Activated CD4-positive, alpha-beta T cell treated with anti-CD3 and anti-CD28 coated beads for 36 hours (primary cell): ENCODE data around the gene SLC23A1. TPM values are rescaled to one million over a fixed set of nuclear protein-coding genes. Genes with fewer than 3 reads are reported as not detected.
"Not testable (repeated sequence)": the region's sequence is repeated elsewhere in the genome, so short reads cannot be mapped to it uniquely, and the experiment has no call there.

ENCODE experiments used
- ATAC-seq: fragments of 200-7000 bp; cut with Tn5 transposase; one replicate; pipeline ENCODE4 v1.10.0; 2021; ENCODE audit warnings: mild to moderate bottlenecking, moderate library complexity
- CTCF ChIA-PET: fragments of 350-600 bp; sonication (Branson Sonifier 250); formaldehyde crosslinking; loops from one replicate; lab custom pipeline; 2021; ENCODE audit warnings: antibody characterized with exemption; lab: Charles Lee
- POLR2A ChIA-PET: fragments of 350-600 bp; sonication (Branson Sonifier 250); formaldehyde crosslinking; loops from one replicate; lab custom pipeline; 2021; ENCODE audit warnings: antibody characterized with exemption, inconsistent platforms; lab: Charles Lee
- DNase-seq: peaks from one replicate; pipeline ENCODE4 v3.0.0-alpha.2; 2020
- H3K27ac Mint-ChIP-seq: one replicate; pipeline ENCODE4 v1.8.0; 2021; ENCODE audit warnings: mixed read lengths
- H3K27me3 Mint-ChIP-seq: one replicate; pipeline ENCODE4 v1.8.0; 2021; ENCODE audit warnings: mixed read lengths
- H3K36me3 Mint-ChIP-seq: one replicate; pipeline ENCODE4 v1.8.0; 2021; ENCODE audit warnings: low read depth, mixed read lengths
- H3K4me1 Mint-ChIP-seq: one replicate; pipeline ENCODE4 v1.8.0; 2021; ENCODE audit warnings: mixed read lengths
- H3K4me3 Mint-ChIP-seq: one replicate; pipeline ENCODE4 v1.8.0; 2021; ENCODE audit warnings: mild to moderate bottlenecking, moderate library complexity, mixed read lengths
- H3K9me3 Mint-ChIP-seq: one replicate; pipeline ENCODE4 v1.8.0; 2021; ENCODE audit warnings: low read depth, mixed read lengths
- intact Hi-C, 2 experiments: fragments of 100-400 bp; cut with DNase I in 1 of 2; cut with micrococcal nuclease in 1 of 2; formaldehyde crosslinking; loops; one replicate each; pipeline versions ENCODE4 v1.14.2 to v1.15.1; 2022 to 2024; cut with DNase I, micrococcal nuclease
- total RNA-seq, 2 experiments: library from RNA; stranded (reverse); gene quantifications; one replicate each; pipeline ENCODE4 v1.2.3, GENCODE V29; 2021

Gene SLC23A1
- total RNA-seq, 2 experiments from 2014 or later = 0.43 to 0.53 TPM

DNA sequence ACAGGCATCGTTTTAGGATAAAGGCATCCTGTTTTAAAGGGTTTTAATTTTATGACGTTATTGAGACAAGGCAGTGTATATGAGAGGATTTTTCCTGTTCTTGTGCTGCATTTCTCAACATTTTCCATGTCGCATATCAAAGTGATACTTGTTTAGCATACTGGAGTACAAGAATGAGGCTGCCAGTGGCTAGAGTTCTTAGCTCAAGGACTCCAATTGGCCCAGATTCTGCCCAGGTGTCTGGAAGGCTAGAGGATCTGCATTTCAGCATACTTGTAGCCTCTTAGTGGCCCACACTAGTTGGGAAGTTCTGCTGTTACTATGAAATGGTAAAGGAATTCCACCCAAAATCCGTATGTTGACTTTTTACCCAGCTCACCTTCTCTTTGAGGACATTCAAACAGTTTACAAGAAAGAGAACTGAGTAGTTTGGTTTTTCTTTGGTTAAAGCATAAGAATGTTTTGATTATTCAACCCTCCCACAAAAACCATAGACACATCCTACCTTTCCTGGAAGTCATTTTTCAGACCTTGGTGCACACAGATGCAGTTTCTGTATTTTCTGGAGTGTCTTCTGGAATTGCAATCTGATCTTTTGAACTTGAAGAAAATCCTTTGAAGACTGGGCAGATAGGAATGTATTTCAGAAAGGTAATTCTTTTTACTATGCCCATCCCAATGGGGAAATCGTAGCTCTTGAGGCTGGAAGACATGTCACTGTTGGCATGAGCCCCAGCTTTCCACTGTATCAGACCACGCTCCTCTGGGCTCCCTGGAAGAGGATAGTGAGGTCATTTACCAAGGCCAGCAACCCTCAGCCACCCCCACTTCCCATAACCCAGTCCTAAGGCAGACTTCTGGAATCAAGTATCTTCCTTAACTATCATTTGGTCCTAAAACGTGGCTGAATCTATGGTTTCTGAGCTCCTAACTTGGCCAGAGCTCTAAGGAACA, 11.3 kb downstream of the SLC23A1 start:
- H3K9me3 Mint-ChIP-seq = no peaks in the 10 kb centered on the region
- H3K27ac Mint-ChIP-seq = peak overlapping the region; percentile 64
- H3K27me3 Mint-ChIP-seq = no peaks in the 10 kb centered on the region
- ChIA-PET POLR2A (interaction anchor here (0.6 kb wide), 1 partner anchor 38 kb away, joined by 7 read pairs; no protein-coding TSS in a partner anchor), CTCF (interaction anchor here (0.6 to 2.2 kb wide), 3 partner anchors 17 to 49 kb away, joined by 3 to 8 read pairs (median 4); partner anchors contain the start of gene MZB1)
- peaks cover 16% of the 10 kb centered on the region for H3K36me3 Mint-ChIP-seq
- intact Hi-C loops = no loop called here
- no peak overlapping the region for H3K4me3 Mint-ChIP-seq
- peaks cover 12% of the 10 kb centered on the region for H3K4me1 Mint-ChIP-seq
- ATAC-seq = peak; percentile 52
- DNase-seq = no peak

DNA sequence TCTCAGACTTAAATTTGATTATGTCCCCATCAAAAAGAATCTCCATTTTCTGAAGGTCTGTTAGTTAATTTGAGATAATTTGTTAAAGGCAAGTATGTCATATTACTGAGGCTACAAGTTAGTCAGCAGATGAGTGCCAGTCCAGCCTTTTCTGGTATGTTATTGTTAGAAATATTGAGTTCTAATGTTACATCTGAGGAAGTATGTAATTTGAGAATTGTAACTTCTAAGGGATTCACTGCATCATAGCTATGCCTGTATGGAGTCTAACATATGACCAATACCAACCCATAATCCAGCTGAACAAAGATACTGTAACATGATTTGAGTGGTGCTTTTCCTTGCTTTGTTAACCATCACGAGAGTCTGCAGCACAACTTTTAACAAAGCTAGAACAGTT, 13.9 kb downstream of the SLC23A1 start:
- Mint-ChIP-seq H3K27me3 (no peaks in the 10 kb centered on the region), H3K4me1 (peaks cover 12% of the 10 kb centered on the region), H3K36me3 (peaks cover 32% of the 10 kb centered on the region), H3K27ac (no peak overlapping the region), H3K9me3 (no peaks in the 10 kb centered on the region), H3K4me3 (no peak overlapping the region)
- POLR2A ChIA-PET = no interaction called here
- CTCF ChIA-PET = interaction anchor here (0.6 to 1.1 kb wide), 3 partner anchors 22 to 665 kb away, joined by 3 to 4 read pairs (median 3); no protein-coding TSS in a partner anchor
- intact Hi-C loops = loop anchor here in 1 of 2 experiments (10.0 kb wide), 1 partner anchor 544 kb away; no protein-coding TSS in a partner anchor
- DNase-seq (no peak), ATAC-seq (no peak)

DNA sequence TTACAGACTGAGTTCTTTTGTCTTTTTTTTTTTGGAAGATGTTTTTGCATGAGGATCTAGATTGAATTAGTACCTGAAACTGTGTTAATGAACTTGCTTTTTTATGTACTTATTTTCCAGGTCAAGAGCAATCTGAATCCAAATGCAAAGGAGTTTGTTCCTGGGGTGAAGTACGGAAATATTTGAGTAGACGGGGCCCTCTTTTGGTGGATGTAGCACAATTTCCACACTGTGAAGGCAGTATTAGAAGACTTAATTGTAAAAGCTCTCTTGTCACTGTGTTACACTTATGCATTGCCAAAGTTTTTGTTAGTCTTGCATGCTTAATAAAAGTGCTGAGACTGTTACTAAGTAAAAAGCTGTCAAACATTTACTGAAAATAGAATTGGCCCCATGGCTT, 14.5 kb downstream of the SLC23A1 start:
- ChIA-PET CTCF (interaction anchor here (0.6 to 1.1 kb wide), 3 partner anchors 23 to 137 kb away, joined by 3 to 4 read pairs (median 4); no protein-coding TSS in a partner anchor), POLR2A (interaction anchor here (0.6 kb wide), 1 partner anchor 71 kb away, joined by 4 read pairs; no protein-coding TSS in a partner anchor)
- no peak for ATAC-seq
- no peaks in the 10 kb centered on the region for H3K9me3 Mint-ChIP-seq
- no peak overlapping the region for H3K4me3 Mint-ChIP-seq
- H3K27me3 Mint-ChIP-seq = no peaks in the 10 kb centered on the region
- no peak for DNase-seq
- peaks cover 38% of the 10 kb centered on the region for H3K36me3 Mint-ChIP-seq
- no peak overlapping the region for H3K27ac Mint-ChIP-seq
- intact Hi-C loops = loop anchor here in 1 of 2 experiments (10.0 kb wide), 1 partner anchor 544 kb away; no protein-coding TSS in a partner anchor
- peaks cover 17% of the 10 kb centered on the region for H3K4me1 Mint-ChIP-seq

DNA sequence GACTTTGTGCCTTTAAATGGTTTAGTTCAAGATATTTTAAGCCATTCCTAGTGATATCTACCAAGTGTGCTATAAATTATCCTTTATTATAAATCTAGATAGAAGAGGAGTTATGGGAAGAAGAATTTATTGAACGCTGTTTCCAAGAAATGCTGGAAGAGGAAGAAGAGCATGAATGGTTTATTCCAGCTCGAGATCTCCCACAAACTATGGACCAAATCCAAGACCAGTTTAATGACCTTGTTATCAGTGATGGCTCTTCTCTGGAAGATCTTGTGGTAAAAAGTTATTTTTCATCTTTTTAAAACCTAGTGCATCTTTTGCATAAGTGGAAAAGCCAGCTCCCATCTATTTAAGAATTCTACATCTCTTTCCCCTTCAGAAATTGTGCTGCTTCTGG, 18.6 kb downstream of the SLC23A1 start:
- no peak for ATAC-seq
- Mint-ChIP-seq H3K36me3 (peaks cover 33% of the 10 kb centered on the region), H3K27me3 (no peaks in the 10 kb centered on the region), H3K4me3 (no peak overlapping the region), H3K4me1 (peaks cover 13% of the 10 kb centered on the region), H3K9me3 (no peaks in the 10 kb centered on the region), H3K27ac (peak overlapping the region; percentile 29)
- intact Hi-C loops = loop anchor here in 1 of 2 experiments (10.0 kb wide), 1 partner anchor 540 kb away; no protein-coding TSS in a partner anchor
- ChIA-PET CTCF (interaction anchor here (0.8 to 2.1 kb wide), 3 partner anchors 9 to 38 kb away, joined by 3 to 10 read pairs (median 3); partner anchors contain the start of gene PAIP2), POLR2A (no interaction called here)
- DNase-seq = no peak

DNA sequence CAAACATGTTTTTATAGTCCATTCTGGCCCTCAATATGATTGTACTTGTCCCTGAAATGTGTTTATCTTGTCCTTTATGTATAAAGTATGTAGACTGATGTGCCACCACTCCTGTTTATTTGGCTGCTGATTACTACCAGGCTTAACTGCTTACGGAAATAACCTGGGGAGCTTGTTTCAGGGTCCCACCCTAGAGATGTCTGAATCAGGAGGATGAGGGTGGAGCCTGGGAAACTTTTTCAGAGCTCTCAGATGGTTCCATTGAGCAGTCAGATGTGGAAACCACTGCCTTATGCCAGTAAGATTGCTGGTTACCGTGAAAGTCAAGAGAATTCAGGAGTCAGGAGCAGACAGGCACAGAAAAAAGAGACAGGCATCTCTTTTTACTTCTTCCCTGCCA, 19.2 kb downstream of the SLC23A1 start:
- intact Hi-C loops = loop anchor here in 1 of 2 experiments (10.0 kb wide), 1 partner anchor 539 kb away; no protein-coding TSS in a partner anchor
- peak; percentile 42 for ATAC-seq
- no peak for DNase-seq
- Mint-ChIP-seq H3K4me1 (peaks cover 13% of the 10 kb centered on the region), H3K27me3 (no peaks in the 10 kb centered on the region), H3K27ac (peak overlapping the region; percentile 29), H3K9me3 (no peaks in the 10 kb centered on the region), H3K36me3 (peaks cover 33% of the 10 kb centered on the region), H3K4me3 (no peak overlapping the region)
- ChIA-PET CTCF (interaction anchor here (1.3 to 2.1 kb wide), 2 partner anchors 22 to 38 kb away, joined by 3 to 10 read pairs; partner anchors contain the start of gene PAIP2), POLR2A (interaction anchor here (0.6 kb wide), 1 partner anchor 27 kb away, joined by 5 read pairs; no protein-coding TSS in a partner anchor)

DNA sequence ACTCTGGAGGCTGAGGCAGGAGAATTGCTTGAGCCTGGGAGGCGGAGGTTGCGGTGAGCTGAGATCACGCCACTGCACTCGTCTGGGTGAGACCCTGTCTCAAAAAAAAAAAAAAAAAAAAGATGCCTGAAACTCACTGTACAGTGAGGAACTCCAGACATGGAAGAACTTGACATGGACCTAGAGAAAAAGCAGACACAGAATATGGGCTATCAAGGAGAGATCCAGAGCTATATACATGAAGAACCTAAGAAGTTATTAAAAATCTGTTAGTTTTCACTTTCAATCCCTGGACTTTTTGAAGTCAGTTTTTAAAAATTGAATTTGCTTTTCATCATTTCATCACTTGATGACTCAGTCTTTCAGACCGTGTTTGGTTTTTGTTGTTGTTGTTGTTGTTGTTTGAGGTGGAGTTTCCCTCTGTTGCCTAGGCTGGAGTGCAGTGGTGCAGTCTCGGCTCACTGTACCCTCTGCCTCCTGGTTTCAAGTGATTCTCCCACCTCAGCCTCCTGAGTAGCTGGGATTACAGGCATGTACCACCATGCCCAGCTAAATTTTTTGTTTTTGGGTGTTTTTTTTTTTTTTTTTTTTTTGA, 21.2 kb downstream of the SLC23A1 start:
- no peaks in the 10 kb centered on the region for H3K9me3 Mint-ChIP-seq
- POLR2A ChIA-PET = no interaction called here
- H3K27ac Mint-ChIP-seq = no peak overlapping the region
- DNase-seq (no peak), ATAC-seq (no peak)
- H3K4me1 Mint-ChIP-seq = peaks cover 20% of the 10 kb centered on the region
- peaks cover 35% of the 10 kb centered on the region for H3K36me3 Mint-ChIP-seq
- CTCF ChIA-PET = interaction anchor here (1.0 kb wide), 2 partner anchors 11 to 28 kb away, joined by 3 read pairs; no protein-coding TSS in a partner anchor
- no peak overlapping the region for H3K4me3 Mint-ChIP-seq
- no peaks in the 10 kb centered on the region for H3K27me3 Mint-ChIP-seq
- intact Hi-C loops = loop anchor here in 1 of 2 experiments (10.0 kb wide), 1 partner anchor 537 kb away; no protein-coding TSS in a partner anchor

DNA sequence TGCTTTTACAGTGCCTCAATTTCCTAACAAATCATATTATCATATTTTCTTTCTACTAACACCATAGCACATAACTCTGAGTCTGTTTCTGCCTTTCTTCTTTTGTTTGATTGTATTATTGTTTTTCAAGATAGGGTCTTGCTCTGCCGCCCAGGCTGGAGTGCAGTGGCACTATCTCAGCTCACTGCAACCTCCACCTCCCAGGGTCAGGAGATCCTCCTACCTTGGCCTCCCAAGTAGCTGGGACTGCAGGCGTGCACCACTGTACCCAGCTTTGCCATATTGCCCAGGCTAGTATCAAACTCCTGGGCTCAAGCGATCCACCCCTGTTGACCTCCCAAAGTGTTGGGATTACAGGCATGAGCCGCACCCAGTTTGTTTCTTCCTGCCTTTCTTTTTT, 22.7 kb downstream of the SLC23A1 start:
- intact Hi-C loops = loop anchor here in 1 of 2 experiments (10.0 kb wide), 1 partner anchor 536 kb away; no protein-coding TSS in a partner anchor
- CTCF ChIA-PET = no interaction called here
- Mint-ChIP-seq H3K4me1 (peaks cover 24% of the 10 kb centered on the region), H3K27me3 (no peaks in the 10 kb centered on the region), H3K36me3 (peaks cover 25% of the 10 kb centered on the region), H3K4me3 (no peak overlapping the region), H3K9me3 (no peaks in the 10 kb centered on the region), H3K27ac (no peak overlapping the region)
- DNase-seq = no peak
- POLR2A ChIA-PET = no interaction called here
- ATAC-seq = no peak

DNA sequence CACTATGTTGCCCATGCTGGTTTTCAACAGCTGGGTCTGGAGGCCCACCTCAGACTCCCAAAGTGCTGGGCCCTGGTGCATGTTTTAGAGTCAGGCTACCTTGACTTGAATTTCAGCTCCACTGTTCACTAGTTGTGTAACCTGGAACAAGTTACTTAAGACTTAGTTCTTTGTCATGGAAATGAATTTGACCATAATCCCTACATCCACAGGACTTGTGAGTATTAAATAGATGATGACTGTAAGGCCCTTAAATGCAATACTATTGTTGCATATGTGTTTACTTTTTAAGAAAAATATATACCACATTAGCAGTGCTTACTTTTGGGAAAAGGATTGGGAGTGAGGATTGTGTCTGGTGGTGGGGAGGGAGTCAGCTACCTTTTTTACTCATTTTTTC, 25.0 kb downstream of the SLC23A1 start:
- Mint-ChIP-seq H3K27ac (no peak overlapping the region), H3K27me3 (no peaks in the 10 kb centered on the region), H3K4me1 (peaks cover 23% of the 10 kb centered on the region), H3K9me3 (no peaks in the 10 kb centered on the region), H3K4me3 (no peak overlapping the region), H3K36me3 (peaks cover 15% of the 10 kb centered on the region)
- CTCF ChIA-PET = interaction anchor here (0.7 kb wide), 1 partner anchor 16 kb away, joined by 4 read pairs; the partner anchor contains the start of gene PAIP2
- DNase-seq (no peak), ATAC-seq (no peak)
- POLR2A ChIA-PET = interaction anchor here (0.6 kb wide), 1 partner anchor 10 kb away, joined by 4 read pairs; no protein-coding TSS in a partner anchor
- intact Hi-C loops = no loop called here

DNA sequence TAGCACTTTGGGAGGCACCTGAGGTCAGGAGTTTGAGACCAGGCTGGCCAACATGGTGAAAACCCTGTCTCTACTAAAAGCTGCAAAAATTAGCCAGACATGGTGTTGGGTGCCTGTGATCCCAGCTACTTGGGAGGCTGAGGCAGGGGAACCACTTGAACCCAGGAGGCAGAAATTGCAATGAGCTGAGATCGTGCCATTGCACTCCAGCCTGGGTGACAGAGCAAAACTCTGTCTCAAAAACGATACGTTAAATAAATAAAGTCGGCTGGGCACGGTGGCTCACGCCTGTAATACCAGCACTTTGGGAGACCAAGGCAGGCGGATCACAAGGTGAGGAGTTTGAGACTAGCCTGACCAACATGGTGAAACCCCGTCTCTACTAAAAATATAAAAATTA, 27.2 kb downstream of the SLC23A1 start:
- CTCF ChIA-PET = interaction anchor here (0.9 to 1.7 kb wide), 3 partner anchors 9 to 18 kb away, joined by 3 to 5 read pairs (median 3); partner anchors contain the start of gene PAIP2
- H3K36me3 Mint-ChIP-seq = peaks cover 15% of the 10 kb centered on the region
- H3K27me3 Mint-ChIP-seq, intact Hi-C loops, ATAC-seq, DNase-seq, POLR2A ChIA-PET, H3K27ac Mint-ChIP-seq, H3K9me3 Mint-ChIP-seq, H3K4me3 Mint-ChIP-seq: not testable (repeated sequence)
- H3K4me1 Mint-ChIP-seq = peaks cover 26% of the 10 kb centered on the region

DNA sequence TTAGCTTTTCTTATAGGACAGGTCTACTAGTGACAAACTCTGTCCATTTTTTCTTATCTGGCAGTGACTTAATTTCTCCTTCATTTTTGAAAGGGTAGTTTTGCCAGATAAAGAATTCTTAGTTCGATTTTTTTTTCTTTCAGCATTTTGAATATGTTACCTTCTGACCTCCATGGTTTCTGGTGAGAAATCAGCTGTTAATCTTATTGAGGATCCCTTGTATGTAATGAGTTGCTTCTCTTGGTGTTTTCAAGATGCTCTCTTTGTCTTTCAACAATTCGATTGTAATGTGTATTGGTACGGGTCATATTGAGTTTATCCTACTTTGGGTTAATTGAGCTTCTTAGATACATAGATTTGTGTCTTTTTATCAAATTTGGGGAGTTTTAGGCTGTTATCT, 28.9 kb downstream of the SLC23A1 start:
- ATAC-seq (no peak), DNase-seq (no peak)
- H3K27ac Mint-ChIP-seq = no peak overlapping the region
- H3K27me3 Mint-ChIP-seq = no peaks in the 10 kb centered on the region
- no peaks in the 10 kb centered on the region for H3K9me3 Mint-ChIP-seq
- peaks cover 15% of the 10 kb centered on the region for H3K36me3 Mint-ChIP-seq
- ChIA-PET POLR2A (interaction anchor here (0.6 kb wide), 1 partner anchor 9 kb away, joined by 5 read pairs; no protein-coding TSS in a partner anchor), CTCF (interaction anchor here (0.7 to 1.3 kb wide), 2 partner anchors 17 to 371 kb away, joined by 3 to 4 read pairs; no protein-coding TSS in a partner anchor)
- intact Hi-C loops = no loop called here
- no peak overlapping the region for H3K4me3 Mint-ChIP-seq
- H3K4me1 Mint-ChIP-seq = peaks cover 28% of the 10 kb centered on the region
